SU-DHL-6 (cell line): ENCODE measurements around the gene RAD51B.

ENCODE experiments used
- H2AFZ ChIP-seq: fragments of 200-600 bp; sonication (generic); 2 replicates; pipeline ENCODE4 v1.6.1; 2014; ENCODE audit warnings: low read depth, mild to moderate bottlenecking, moderate library complexity, mixed read lengths, antibody characterized with exemption, low read length; ENCODE audit not compliant: severe bottlenecking
- H3F3A ChIP-seq: fragments of 200-600 bp; shearing (Covaris generic); 2 replicates; pipeline ENCODE4 v1.6.0; 2016; ENCODE audit warnings: antibody characterized with exemption, mild to moderate bottlenecking; ENCODE audit not compliant: insufficient read depth
- H3K27ac ChIP-seq: fragments of 200-600 bp; sonication (generic); 2 replicates; pipeline ENCODE4 v1.5.1; 2016; ENCODE audit warnings: low read depth, mild to moderate bottlenecking, low read length, moderate library complexity, mixed read lengths
- H3K27me3 ChIP-seq: fragments of 200-600 bp; sonication (generic), shearing (Covaris generic); 2 replicates; pipeline ENCODE4 v1.6.0; 2014; ENCODE audit warnings: mild to moderate bottlenecking, low read length
- H3K36me3 ChIP-seq: fragments of 200-600 bp; sonication (generic); 2 replicates; pipeline ENCODE4 v1.6.1; 2014; ENCODE audit warnings: mild to moderate bottlenecking, low read length, mixed read lengths
- H3K4me2 ChIP-seq: fragments of 300-600, 200-600 bp; shearing (Covaris generic), sonication (generic); 2 replicates; pipeline ENCODE4 v1.6.0; 2014; ENCODE audit warnings: low read length, low read depth, mild to moderate bottlenecking; ENCODE audit not compliant: poor library complexity, severe bottlenecking
- H3K4me3 ChIP-seq: fragments of 200-600 bp; sonication (generic); 2 replicates; pipeline ENCODE4 v1.5.1; 2014; ENCODE audit warnings: antibody characterized with exemption, low read length, mild to moderate bottlenecking, mixed read lengths; ENCODE audit not compliant: insufficient read depth, poor library complexity, severe bottlenecking
- H3K79me2 ChIP-seq: fragments of 200-600 bp; sonication (generic); 2 replicates; pipeline ENCODE4 v1.6.1; 2014; ENCODE audit warnings: mild to moderate bottlenecking, low read length, moderate library complexity; ENCODE audit not compliant: insufficient read depth
- H3K9ac ChIP-seq: fragments of 200-600 bp; sonication (generic); 2 replicates; pipeline ENCODE4 v1.7.0; 2014; ENCODE audit warnings: mild to moderate bottlenecking, low read length
- H3K9me2 ChIP-seq: fragments of 200-600 bp; sonication (generic); replicated peaks from 2 replicates; pipeline ENCODE4 v1.6.1; 2014; ENCODE audit warnings: low read length; ENCODE audit not compliant: insufficient read depth
- H3K9me3 ChIP-seq: fragments of 200-600 bp; sonication (generic); 2 replicates; pipeline ENCODE4 v1.6.1; 2014; ENCODE audit warnings: low read length, mixed read lengths; ENCODE audit not compliant: insufficient read depth
- H4K20me1 ChIP-seq: fragments of 200-600 bp; sonication (generic); 2 replicates; pipeline ENCODE4 v1.6.1; 2014; ENCODE audit warnings: low read depth, mild to moderate bottlenecking, antibody characterized with exemption, low read length, moderate library complexity, mixed read lengths
- CTCF ChIP-seq: fragments of 200-600 bp; sonication (generic); IDR thresholded peaks from one replicate; pipeline ENCODE4 v1.5.1; 2017; ENCODE audit warnings: antibody characterized with exemption, mild to moderate bottlenecking, low read length, moderate library complexity; ENCODE audit not compliant: insufficient read depth, poor library complexity, severe bottlenecking
- EZH2phosphoT487 ChIP-seq: fragments of 200-600 bp; sonication (generic), shearing (Covaris generic); conservative IDR thresholded peaks from 2 replicates; pipeline ENCODE4 v1.6.1; 2018; ENCODE audit warnings: mild to moderate bottlenecking, antibody characterized with exemption, low read length, moderate library complexity, mixed read lengths

Gene RAD51B

GRCh38 chr14:68244262-68244980 lies 424.8 kb downstream of the RAD51B start:
- no peak overlapping the region for H3K4me2 ChIP-seq
- no peaks in the 10 kb centered on the region for H4K20me1 ChIP-seq
- no peaks in the 10 kb centered on the region for H3K9me2 ChIP-seq
- no peak overlapping the region for H3K4me3 ChIP-seq
- no peaks in the 10 kb centered on the region for H3K9me3 ChIP-seq
- TF ChIP-seq EZH2phosphoT487 (no peak), CTCF (no peak)
- no peaks in the 10 kb centered on the region for H3K36me3 ChIP-seq
- H3K9ac ChIP-seq = no peak overlapping the region
- H2AFZ ChIP-seq = no peak overlapping the region
- no peak overlapping the region for H3K27ac ChIP-seq
- peaks cover 4% of the 10 kb centered on the region; the same call in 1 of the 2 replicates for H3F3A ChIP-seq
- H3K27me3 ChIP-seq = no peaks in the 10 kb centered on the region
- no peaks in the 10 kb centered on the region for H3K79me2 ChIP-seq

- Histone ChIP-seq H3K9ac (no peak overlapping the region), H3K36me3 (no peaks in the 10 kb centered on the region), H3K79me2 (no peaks in the 10 kb centered on the region), H3K9me3 (no peaks in the 10 kb centered on the region), H3K27me3 (no peaks in the 10 kb centered on the region), H3K9me2 (no peaks in the 10 kb centered on the region), H3F3A (peaks cover 13% of the 10 kb centered on the region; the same call in 1 of the 2 replicates), H4K20me1 (no peaks in the 10 kb centered on the region), H3K4me3 (no peak overlapping the region), H3K4me2 (no peak overlapping the region), H2AFZ (no peak overlapping the region), H3K27ac (no peak overlapping the region)
- TF ChIP-seq EZH2phosphoT487 = no peak
- TF ChIP-seq CTCF = no peak
Measured at GRCh38 chr14:68245146-68246073, 425.8 kb downstream of the RAD51B start.

GRCh38 chr14:68246074-68246785 lies 426.7 kb downstream of the RAD51B start:
- no peaks in the 10 kb centered on the region for H3K36me3 ChIP-seq
- H3K9ac ChIP-seq = no peak overlapping the region
- TF ChIP-seq EZH2phosphoT487 (no peak), CTCF (no peak)
- no peaks in the 10 kb centered on the region for H3K79me2 ChIP-seq
- H3K9me2 ChIP-seq = no peaks in the 10 kb centered on the region
- no peaks in the 10 kb centered on the region for H3K9me3 ChIP-seq
- no peak overlapping the region for H3K4me3 ChIP-seq
- H4K20me1 ChIP-seq = no peaks in the 10 kb centered on the region
- H3K4me2 ChIP-seq = no peak overlapping the region
- H3K27me3 ChIP-seq = no peaks in the 10 kb centered on the region
- no peak overlapping the region for H2AFZ ChIP-seq
- peaks cover 13% of the 10 kb centered on the region for H3F3A ChIP-seq
- no peak overlapping the region for H3K27ac ChIP-seq
